Ascending aorta (tissue), 2 donors: ENCODE measurements around the gene SHISA2. TPM values are rescaled to one million over a fixed set of nuclear protein-coding genes. Genes with fewer than 3 reads are reported as not detected.

Experiments used
- DNase-seq, 2 donors: peaks; one replicate each; pipeline ENCODE4 v3.0.0-alpha.2; 2019; ENCODE audit warnings: low spot score in 2 of 2
- H3K27ac ChIP-seq, 2 donors: fragments of 200-600 bp; sonication (generic); one replicate each; pipeline ENCODE4 v1.5.1; 2016 to 2017; ENCODE audit warnings: mild to moderate bottlenecking in 1 of 2
- H3K27me3 ChIP-seq: fragments of 200-600 bp; sonication (generic); one replicate; pipeline ENCODE4 v1.5.1; 2017
- H3K36me3 ChIP-seq, 2 donors: fragments of 200-600 bp; sonication (generic); one replicate each; pipeline ENCODE4 v1.5.1; 2016
- H3K4me1 ChIP-seq, 2 donors: fragments of 200-600 bp; sonication (generic); one replicate each; pipeline ENCODE4 v1.5.1; 2016 to 2017; ENCODE audit warnings: mild to moderate bottlenecking in 1 of 2
- H3K4me3 ChIP-seq, 2 donors: fragments of 200-600 bp; sonication (generic); one replicate each; pipeline ENCODE4 v1.5.1; 2016 to 2017; ENCODE audit warnings: mild to moderate bottlenecking in 1 of 2
- H3K9me3 ChIP-seq, 2 donors: fragments of 200-600 bp; sonication (generic); one replicate each; pipeline ENCODE4 v1.5.1; 2016
- CTCF ChIP-seq, 3 experiments: fragments of 200-600 bp in 2 of 3; fragments of 450-650 bp in 1 of 3; sonication (generic) in 2 of 3; IDR thresholded peaks; one replicate each; pipeline ENCODE4 v1.5.1; 2016 to 2019; ENCODE audit warnings: antibody characterized with exemption in 3 of 3, mild to moderate bottlenecking in 1 of 3, moderate library complexity in 1 of 3
- intact Hi-C: fragments of 100-400 bp; cut with DNase I; formaldehyde crosslinking; loops from one replicate; pipeline ENCODE4 v1.15.1; 2023
- total RNA-seq: library from RNA; depleted of rRNA; stranded (reverse); fragments of >200 nt; gene quantifications from one replicate; pipeline ENCODE4 v1.1.0, GENCODE V29; 2016

Gene SHISA2
- total RNA-seq, 1 donor from 2014 or later: not detected

- TF ChIP-seq CTCF (IDR thresholded peaks at IDR 0.05): no peak
- intact Hi-C loops: no loop called here
- no peak for DNase-seq
Measured at GRCh38 chr13:26047040-26047439, 4.8 kb downstream of the SHISA2 start.

GRCh38 chr13:26046639-26047038, 5.2 kb downstream of the SHISA2 start:
- intact Hi-C loops: no loop called here

More at GRCh38 chr13:26047040-26047439, 4.8 kb downstream of the SHISA2 start:
- H3K4me1 ChIP-seq: peaks cover 3 to 7% of the 10 kb centered on the region in 2 donors
- H3K27me3 ChIP-seq: peaks cover 18% of the 10 kb centered on the region
- H3K4me3 ChIP-seq: no peak overlapping the region
- no peaks in the 10 kb centered on the region for H3K9me3 ChIP-seq
- no peak overlapping the region for H3K27ac ChIP-seq
- H3K36me3 ChIP-seq: no peaks in the 10 kb centered on the region

GRCh38 chr13:26045142-26045541, 6.7 kb downstream of the SHISA2 start:
- Histone ChIP-seq H3K27me3 (peaks cover 8% of the 10 kb centered on the region), H3K4me1 (no peaks in the 10 kb centered on the region), H3K4me3 (no peak overlapping the region), H3K36me3 (no peaks in the 10 kb centered on the region), H3K27ac (no peak overlapping the region), H3K9me3 (no peaks in the 10 kb centered on the region)
- intact Hi-C loops: no loop called here
- no peak for DNase-seq
- TF ChIP-seq CTCF (IDR thresholded peaks at IDR 0.05): no peak

More at GRCh38 chr13:26046639-26047038, 5.2 kb downstream of the SHISA2 start:
- no peak for TF ChIP-seq CTCF (IDR thresholded peaks at IDR 0.05)
- Histone ChIP-seq H3K4me3 (no peak overlapping the region), H3K27me3 (peaks cover 18% of the 10 kb centered on the region), H3K9me3 (no peaks in the 10 kb centered on the region), H3K4me1 (peaks cover 3 to 7% of the 10 kb centered on the region in 2 donors), H3K36me3 (no peaks in the 10 kb centered on the region), H3K27ac (no peak overlapping the region)
- DNase-seq: no peak

- TF ChIP-seq CTCF (IDR thresholded peaks at IDR 0.05): no peak
- no peak overlapping the region for H3K4me3 ChIP-seq
- H3K27me3 ChIP-seq: no peaks in the 10 kb centered on the region
- intact Hi-C loops: no loop called here
- no peak for DNase-seq
- no peaks in the 10 kb centered on the region for H3K9me3 ChIP-seq
- H3K36me3 ChIP-seq: no peaks in the 10 kb centered on the region
- H3K27ac ChIP-seq: no peak overlapping the region
- no peaks in the 10 kb centered on the region for H3K4me1 ChIP-seq
Measured at GRCh38 chr13:26042785-26043184, 9.0 kb downstream of the SHISA2 start.

GRCh38 chr13:26041444-26041843, 10.4 kb downstream of the SHISA2 start:
- intact Hi-C loops: no loop called here
- Histone ChIP-seq H3K4me3 (no peak overlapping the region), H3K9me3 (no peaks in the 10 kb centered on the region), H3K4me1 (no peaks in the 10 kb centered on the region), H3K36me3 (no peaks in the 10 kb centered on the region), H3K27ac (no peak overlapping the region), H3K27me3 (no peaks in the 10 kb centered on the region)
- DNase-seq: no peak
- no peak for TF ChIP-seq CTCF (IDR thresholded peaks at IDR 0.05)

- Histone ChIP-seq H3K36me3 (no peaks in the 10 kb centered on the region), H3K27ac (no peak overlapping the region), H3K4me3 (no peak overlapping the region), H3K9me3 (no peaks in the 10 kb centered on the region), H3K4me1 (no peaks in the 10 kb centered on the region), H3K27me3 (no peaks in the 10 kb centered on the region)
- no peak for TF ChIP-seq CTCF (IDR thresholded peaks at IDR 0.05)
- no peak for DNase-seq
- intact Hi-C loops: no loop called here
Measured at GRCh38 chr13:26038931-26039475, 12.8 kb downstream of the SHISA2 start.
